Mammary epithelial cell (primary cell): ENCODE data around the gene HS3ST3A1.

Experiments used
- EZH2 ChIP-seq: IDR thresholded peaks from 2 replicates; pipeline ENCODE4 v1.6.1; 2012; ENCODE audit warnings: low read length, inconsistent platforms, borderline replicate concordance
- TF ChIP-seq, protein P1 (sequence below), 2 donors: IDR thresholded peaks in 1 of 2; conservative IDR thresholded peaks in 1 of 2; 2 replicates each; pipeline ENCODE4 v1.5.1; 2011 to 2012; ENCODE audit warnings: inconsistent platforms in 2 of 2, low read length in 2 of 2, mild to moderate bottlenecking in 2 of 2, control low read depth in 1 of 2, low read depth in 1 of 2; ENCODE audit not compliant: insufficient read depth in 1 of 2; ENCODE audit errors: extremely low read depth in 1 of 2

DNA sequence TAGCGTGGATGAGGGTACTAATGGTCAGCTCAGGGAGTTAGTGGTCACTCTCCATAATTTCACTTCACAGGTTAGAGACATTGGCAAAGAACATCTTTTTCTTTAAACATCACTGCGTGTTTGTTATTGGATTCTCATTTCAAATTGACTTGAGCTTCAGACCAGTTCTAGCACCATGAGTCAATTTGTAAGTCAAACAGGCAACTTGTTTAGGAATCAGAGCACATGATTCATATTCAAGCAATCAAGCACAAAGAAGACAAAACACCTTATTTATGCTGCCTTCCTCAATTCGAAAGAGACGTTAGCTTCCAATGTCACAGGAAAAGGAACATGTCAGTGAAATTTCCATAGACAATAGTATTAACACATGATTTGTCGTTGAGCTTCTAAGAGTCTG, 62.3 kb downstream of the HS3ST3A1 start:
- TF ChIP-seq, protein P1, sequence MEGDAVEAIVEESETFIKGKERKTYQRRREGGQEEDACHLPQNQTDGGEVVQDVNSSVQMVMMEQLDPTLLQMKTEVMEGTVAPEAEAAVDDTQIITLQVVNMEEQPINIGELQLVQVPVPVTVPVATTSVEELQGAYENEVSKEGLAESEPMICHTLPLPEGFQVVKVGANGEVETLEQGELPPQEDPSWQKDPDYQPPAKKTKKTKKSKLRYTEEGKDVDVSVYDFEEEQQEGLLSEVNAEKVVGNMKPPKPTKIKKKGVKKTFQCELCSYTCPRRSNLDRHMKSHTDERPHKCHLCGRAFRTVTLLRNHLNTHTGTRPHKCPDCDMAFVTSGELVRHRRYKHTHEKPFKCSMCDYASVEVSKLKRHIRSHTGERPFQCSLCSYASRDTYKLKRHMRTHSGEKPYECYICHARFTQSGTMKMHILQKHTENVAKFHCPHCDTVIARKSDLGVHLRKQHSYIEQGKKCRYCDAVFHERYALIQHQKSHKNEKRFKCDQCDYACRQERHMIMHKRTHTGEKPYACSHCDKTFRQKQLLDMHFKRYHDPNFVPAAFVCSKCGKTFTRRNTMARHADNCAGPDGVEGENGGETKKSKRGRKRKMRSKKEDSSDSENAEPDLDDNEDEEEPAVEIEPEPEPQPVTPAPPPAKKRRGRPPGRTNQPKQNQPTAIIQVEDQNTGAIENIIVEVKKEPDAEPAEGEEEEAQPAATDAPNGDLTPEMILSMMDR (conservative IDR thresholded peaks at IDR 0.05 in 1 of 2, IDR thresholded peaks at IDR 0.05 in 1 of 2; ENCODE audit: extremely low read depth in 1 of 2, insufficient read depth in 1 of 2, low read depth in 1 of 2, low read length in 2 of 2) = no peak
- TF ChIP-seq EZH2 = no peak
